Astrocyte (in vitro differentiated cells and primary cell): Measurements from ENCODE around the gene TRIB2. TPM values are rescaled to one million over a fixed set of nuclear protein-coding genes. Genes with fewer than 3 reads are reported as not detected.

Experiments
- DNase-seq: peaks from one replicate; pipeline ENCODE4 v3.0.0-alpha.2; 2010; ENCODE audit warnings: low read depth
- FAIRE-seq: peaks from 2 replicates; lab custom pipeline; 2011; peaks lifted over from hg19 to GRCh38; lab: Jason Lieb, UNC
- H2AFZ ChIP-seq: 2 replicates; pipeline ENCODE4 v1.6.0; 2012; ENCODE audit warnings: low read depth, low read length, inconsistent platforms
- H3K27ac ChIP-seq: 2 replicates; pipeline ENCODE4 v1.5.1; 2011; ENCODE audit warnings: low read depth, low read length, inconsistent platforms
- H3K27me3 ChIP-seq: 2 replicates; pipeline ENCODE4 v1.6.0; 2011; ENCODE audit warnings: low read length, inconsistent platforms; ENCODE audit not compliant: insufficient read depth
- H3K36me3 ChIP-seq: 2 replicates; pipeline ENCODE4 v1.5.1; 2011; ENCODE audit warnings: low read length, inconsistent platforms; ENCODE audit not compliant: insufficient read depth
- H3K4me1 ChIP-seq: 2 replicates; pipeline ENCODE4 v1.5.1; 2011; ENCODE audit warnings: low read length, inconsistent platforms; ENCODE audit not compliant: insufficient read depth
- H3K4me2 ChIP-seq: 2 replicates; pipeline ENCODE4 v1.6.0; 2012; ENCODE audit warnings: low read length, inconsistent platforms
- H3K4me3 ChIP-seq: 2 replicates; pipeline ENCODE4 v1.5.1; 2011; ENCODE audit warnings: low read depth, mild to moderate bottlenecking, low read length, inconsistent platforms; ENCODE audit not compliant: insufficient read depth
- H3K79me2 ChIP-seq: 2 replicates; pipeline ENCODE4 v1.6.0; 2012; ENCODE audit warnings: mild to moderate bottlenecking, low read length, inconsistent platforms; ENCODE audit not compliant: insufficient read depth
- H3K9ac ChIP-seq: 2 replicates; pipeline ENCODE4 v1.6.0; 2012; ENCODE audit warnings: mild to moderate bottlenecking, low read length, inconsistent platforms
- H3K9me3 ChIP-seq: 2 replicates; pipeline ENCODE4 v1.5.1; 2012; ENCODE audit warnings: low read depth, mild to moderate bottlenecking, low read length, inconsistent platforms; ENCODE audit not compliant: insufficient read depth
- H4K20me1 ChIP-seq: 2 replicates; pipeline ENCODE4 v1.6.0; 2012; ENCODE audit warnings: low read length, inconsistent platforms; ENCODE audit not compliant: insufficient read depth
- H3K27ac Mint-ChIP-seq: one replicate; pipeline ENCODE4 v1.8.0; 2021; ENCODE audit warnings: mild to moderate bottlenecking, mixed read lengths; ENCODE audit not compliant: unreplicated experiment
- H3K27me3 Mint-ChIP-seq: one replicate; pipeline ENCODE4 v1.8.0; 2021; ENCODE audit warnings: low read depth, mixed read lengths; ENCODE audit not compliant: unreplicated experiment
- H3K36me3 Mint-ChIP-seq: one replicate; pipeline ENCODE4 v1.8.0; 2021; ENCODE audit warnings: low read depth, mixed read lengths; ENCODE audit not compliant: unreplicated experiment
- H3K4me1 Mint-ChIP-seq: one replicate; pipeline ENCODE4 v1.8.0; 2021; ENCODE audit warnings: low read depth, mixed read lengths; ENCODE audit not compliant: unreplicated experiment
- H3K4me3 Mint-ChIP-seq: one replicate; pipeline ENCODE4 v1.8.0; 2021; ENCODE audit warnings: mild to moderate bottlenecking, moderate library complexity, mixed read lengths; ENCODE audit not compliant: unreplicated experiment
- H3K9me3 Mint-ChIP-seq: one replicate; pipeline ENCODE4 v1.8.0; 2021; ENCODE audit warnings: mild to moderate bottlenecking, mixed read lengths; ENCODE audit not compliant: unreplicated experiment
- EZH2 ChIP-seq: IDR thresholded peaks from 2 replicates; pipeline ENCODE4 v1.6.1; 2012; ENCODE audit warnings: mild to moderate bottlenecking, low read length, inconsistent platforms; ENCODE audit not compliant: insufficient read depth
- total RNA-seq: library from RNA; stranded (reverse); gene quantifications from 2 replicates; pipeline ENCODE4 v1.2.1, GENCODE V29; 2021
- TF ChIP-seq, protein P1 (sequence below): IDR thresholded peaks from 2 replicates; pipeline ENCODE4 v1.5.1; 2011; ENCODE audit warnings: low read depth, mild to moderate bottlenecking, inconsistent platforms, low read length, moderate library complexity; ENCODE audit not compliant: insufficient read depth

The TRIB2 gene
- total RNA-seq, 1 donor from 2014 or later: 22.6 TPM

DNA sequence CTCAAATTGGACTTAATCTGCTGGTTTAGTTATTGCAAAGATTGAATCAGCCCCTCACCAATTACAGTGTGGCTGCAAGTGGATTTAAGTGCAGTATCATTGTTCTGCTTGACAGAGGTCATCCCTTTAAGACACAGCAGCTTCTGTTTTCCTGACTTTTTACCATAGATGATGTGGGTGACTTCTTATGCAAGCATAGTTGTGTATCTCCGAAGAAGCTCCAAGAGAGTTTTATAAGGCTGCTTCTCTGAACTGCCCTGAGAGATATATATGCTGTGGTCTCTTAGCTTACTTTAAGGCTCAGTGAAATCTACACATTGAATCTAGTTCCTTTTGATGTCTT lies 3.5 kb downstream of the TRIB2 start:
- Histone ChIP-seq H3K4me1 (peaks cover 55% of the 10 kb centered on the region), H3K4me3 (peak overlapping the region; percentile 83)
- no peak for FAIRE-seq

DNA sequence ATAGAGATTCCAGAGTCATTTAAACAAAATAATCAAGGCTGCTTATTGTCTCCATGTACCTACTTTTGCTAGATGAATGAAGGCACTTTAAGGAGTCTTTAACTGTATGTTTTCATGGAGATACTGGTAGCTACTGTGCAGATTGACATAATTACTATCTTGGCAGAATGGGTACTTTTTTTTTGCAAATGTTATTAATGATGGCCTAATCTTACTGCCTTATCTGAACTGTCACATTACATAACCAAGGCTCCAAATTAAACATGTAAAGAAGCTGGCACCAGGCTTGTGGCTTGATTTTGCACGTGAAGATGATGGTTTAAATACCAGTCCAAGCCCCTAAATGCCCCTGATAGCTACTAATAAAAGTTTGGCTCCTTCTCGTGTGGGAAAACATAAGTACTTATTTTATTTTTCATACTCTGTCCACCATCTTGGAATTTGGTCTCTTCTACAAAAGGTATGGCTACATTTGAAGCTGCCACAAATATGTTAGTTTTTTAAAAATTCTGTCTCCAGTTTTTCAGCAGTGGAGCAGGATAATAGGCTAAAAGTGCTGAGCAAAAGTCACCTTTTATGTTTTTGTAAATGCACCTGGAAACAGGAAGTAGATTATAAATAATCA lies 4.1 kb downstream of the TRIB2 start:
- peaks cover 84% of the 10 kb centered on the region for H3K79me2 ChIP-seq
- H4K20me1 ChIP-seq: peaks cover 25% of the 10 kb centered on the region
- peak overlapping the region; percentile 99 for H3K4me3 Mint-ChIP-seq
- H3K27ac ChIP-seq: peak overlapping the region; percentile 68
- TF ChIP-seq, protein P1, sequence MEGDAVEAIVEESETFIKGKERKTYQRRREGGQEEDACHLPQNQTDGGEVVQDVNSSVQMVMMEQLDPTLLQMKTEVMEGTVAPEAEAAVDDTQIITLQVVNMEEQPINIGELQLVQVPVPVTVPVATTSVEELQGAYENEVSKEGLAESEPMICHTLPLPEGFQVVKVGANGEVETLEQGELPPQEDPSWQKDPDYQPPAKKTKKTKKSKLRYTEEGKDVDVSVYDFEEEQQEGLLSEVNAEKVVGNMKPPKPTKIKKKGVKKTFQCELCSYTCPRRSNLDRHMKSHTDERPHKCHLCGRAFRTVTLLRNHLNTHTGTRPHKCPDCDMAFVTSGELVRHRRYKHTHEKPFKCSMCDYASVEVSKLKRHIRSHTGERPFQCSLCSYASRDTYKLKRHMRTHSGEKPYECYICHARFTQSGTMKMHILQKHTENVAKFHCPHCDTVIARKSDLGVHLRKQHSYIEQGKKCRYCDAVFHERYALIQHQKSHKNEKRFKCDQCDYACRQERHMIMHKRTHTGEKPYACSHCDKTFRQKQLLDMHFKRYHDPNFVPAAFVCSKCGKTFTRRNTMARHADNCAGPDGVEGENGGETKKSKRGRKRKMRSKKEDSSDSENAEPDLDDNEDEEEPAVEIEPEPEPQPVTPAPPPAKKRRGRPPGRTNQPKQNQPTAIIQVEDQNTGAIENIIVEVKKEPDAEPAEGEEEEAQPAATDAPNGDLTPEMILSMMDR: no peak
- TF ChIP-seq EZH2: no peak
- H3K27me3 Mint-ChIP-seq: no peaks in the 10 kb centered on the region
- H3K4me1 Mint-ChIP-seq: peaks cover 35% of the 10 kb centered on the region
- no peak for DNase-seq
- H3K9me3 ChIP-seq: no peaks in the 10 kb centered on the region
- FAIRE-seq: no peak
- no peak overlapping the region for H2AFZ ChIP-seq
- H3K36me3 Mint-ChIP-seq: peaks cover 12% of the 10 kb centered on the region
- H3K4me2 ChIP-seq: peak overlapping the region; percentile 92
- peaks cover 17% of the 10 kb centered on the region for H3K36me3 ChIP-seq
- H3K27ac Mint-ChIP-seq: no peak overlapping the region
- no peaks in the 10 kb centered on the region for H3K9me3 Mint-ChIP-seq
- H3K4me3 ChIP-seq: peak overlapping the region; percentile 83
- peaks cover 49% of the 10 kb centered on the region for H3K4me1 ChIP-seq
- no peaks in the 10 kb centered on the region for H3K27me3 ChIP-seq
- H3K9ac ChIP-seq: peak overlapping the region; percentile 93

More for the DNA sequence above, 3.5 kb downstream of the TRIB2 start:
- Mint-ChIP-seq H3K4me3 (peak overlapping the region; percentile 99), H3K4me1 (peaks cover 41% of the 10 kb centered on the region), H3K9me3 (no peaks in the 10 kb centered on the region), H3K36me3 (peaks cover 9% of the 10 kb centered on the region), H3K27me3 (no peaks in the 10 kb centered on the region), H3K27ac (no peak overlapping the region)
- Histone ChIP-seq H3K79me2 (peaks cover 78% of the 10 kb centered on the region), H3K4me2 (peak overlapping the region; percentile 92), H2AFZ (no peak overlapping the region), H3K36me3 (peaks cover 12% of the 10 kb centered on the region), H3K27ac (peak overlapping the region; percentile 84), H3K9me3 (no peaks in the 10 kb centered on the region), H4K20me1 (peaks cover 25% of the 10 kb centered on the region), H3K27me3 (no peaks in the 10 kb centered on the region), H3K9ac (peak overlapping the region; percentile 93)
- TF ChIP-seq, protein P1: no peak
- TF ChIP-seq EZH2: no peak
- no peak for DNase-seq
